GM18907 (cell line): Measurements from ENCODE around the gene TCF12.
"Not testable (repeated sequence)": the region's sequence is repeated elsewhere in the genome, so short reads cannot be mapped to it uniquely, and the experiment has no call there.

Source experiments
- ATAC-seq: cut with Tn5 transposase; IDR thresholded peaks from one replicate; pipeline ENCODE4 v1.9.1; 2021; ENCODE audit warnings: mild to moderate bottlenecking, moderate library complexity; ENCODE audit not compliant: unreplicated experiment

Gene TCF12

GRCh38 chr15:56972426-56972825 is 54.0 kb downstream of the TCF12 start:
- ATAC-seq, result no peak

- no peak for ATAC-seq
These were observed 55.0 kb downstream of the TCF12 start for GRCh38 chr15:56973463-56973862.

- ATAC-seq, result no peak
These were observed 58.8 kb downstream of the TCF12 start for GRCh38 chr15:56977232-56977631.

GRCh38 chr15:56978898-56979662 is 60.6 kb downstream of the TCF12 start:
- ATAC-seq, result no peak

- ATAC-seq, result no peak
These were observed 62.0 kb downstream of the TCF12 start for GRCh38 chr15:56980473-56980872.

- ATAC-seq, result no peak
These were observed 62.7 kb downstream of the TCF12 start for GRCh38 chr15:56981160-56981559.

- no peak for ATAC-seq
These were observed 64.5 kb downstream of the TCF12 start for GRCh38 chr15:56982987-56983386.

GRCh38 chr15:56984681-56985481 is 66.4 kb downstream of the TCF12 start:
- no peak for ATAC-seq

- no peak for ATAC-seq
These were observed 67.4 kb downstream of the TCF12 start for GRCh38 chr15:56985856-56986255.

- no peak for ATAC-seq
These were observed 68.8 kb downstream of the TCF12 start for GRCh38 chr15:56987286-56987685.

GRCh38 chr15:56988219-56988618 is 69.8 kb downstream of the TCF12 start:
- ATAC-seq, result no peak

GRCh38 chr15:56989411-56989924 is 71.0 kb downstream of the TCF12 start:
- peak; percentile 59 for ATAC-seq

GRCh38 chr15:56991017-56991416 is 72.6 kb downstream of the TCF12 start:
- no peak for ATAC-seq

GRCh38 chr15:56992725-56993124 is 74.3 kb downstream of the TCF12 start:
- no peak for ATAC-seq

GRCh38 chr15:56994280-56994679 is 75.8 kb downstream of the TCF12 start:
- no peak for ATAC-seq

- ATAC-seq, result no peak
These were observed 77.6 kb downstream of the TCF12 start for GRCh38 chr15:56996093-56996492.

- no peak for ATAC-seq
These were observed 78.5 kb downstream of the TCF12 start for GRCh38 chr15:56996746-56997470.

- ATAC-seq, result no peak
These were observed 85.0 kb downstream of the TCF12 start for GRCh38 chr15:57003418-57003817.

GRCh38 chr15:57005244-57005643 is 86.8 kb downstream of the TCF12 start:
- ATAC-seq, result no peak

GRCh38 chr15:57007797-57008196 is 89.4 kb downstream of the TCF12 start:
- ATAC-seq, result not testable (repeated sequence)

GRCh38 chr15:57010724-57011123 is 92.3 kb downstream of the TCF12 start:
- ATAC-seq, result no peak
